B cell (primary cell): Measurements from ENCODE around the gene FBN1. TPM values are rescaled to one million over a fixed set of nuclear protein-coding genes. Genes with fewer than 3 reads are reported as not detected.

Experiments
- ATAC-seq: fragments of 200-7000 bp; cut with Tn5 transposase; one replicate; pipeline ENCODE4 v1.10.0; 2021; ENCODE audit warnings: low read depth, mild to moderate bottlenecking, moderate number of reproducible peaks, moderate library complexity
- CTCF ChIA-PET: fragments of 350-600 bp; sonication (Branson Sonifier 250); formaldehyde crosslinking; loops from one replicate; lab custom pipeline; 2021; ENCODE audit warnings: antibody characterized with exemption, inconsistent platforms; lab: Charles Lee
- POLR2A ChIA-PET: fragments of 350-600 bp; sonication (Branson Sonifier 250); formaldehyde crosslinking; loops from one replicate; lab custom pipeline; 2021; ENCODE audit warnings: antibody characterized with exemption; lab: Charles Lee
- DNase-seq: peaks from one replicate; pipeline ENCODE4 v3.0.0; 2013
- H2AFZ ChIP-seq: 2 replicates; pipeline ENCODE4 v1.6.1; 2012; ENCODE audit warnings: mild to moderate bottlenecking, low read depth, low read length; ENCODE audit not compliant: insufficient read depth, poor library complexity, severe bottlenecking
- H3K27ac ChIP-seq, 2 donors: 1 replicate in 1 of 2; 2 replicates in 1 of 2; pipeline ENCODE4 v1.5.1; 2012 to 2013; ENCODE audit warnings: low read length in 2 of 2, mild to moderate bottlenecking in 2 of 2, moderate library complexity in 1 of 2
- H3K27me3 ChIP-seq, 4 experiments: fragments of 200-600 bp in 1 of 4; sonication (generic) in 1 of 4; replicated peaks in 1 of 4; 1 replicate in 2 of 4; 2 replicates in 2 of 4; pipeline versions ENCODE4 v1.6.1 to v1.7.0; 2013 to 2016; ENCODE audit warnings: low read length in 3 of 4, mild to moderate bottlenecking in 2 of 4, mixed read lengths in 1 of 4, moderate library complexity in 1 of 4; ENCODE audit not compliant: insufficient read depth in 4 of 4, control insufficient read depth in 3 of 4; ENCODE audit errors: control extremely low read depth in 1 of 4
- H3K36me3 ChIP-seq, 2 experiments: replicated peaks in 1 of 2; 1 replicate in 1 of 2; 2 replicates in 1 of 2; pipeline versions ENCODE4 v1.6.1 to v1.7.1; 2013; ENCODE audit warnings: low read length in 1 of 2; ENCODE audit not compliant: insufficient read depth in 2 of 2, control insufficient read depth in 1 of 2; ENCODE audit errors: control extremely low read depth in 1 of 2, extremely low read depth in 1 of 2
- H3K4me1 ChIP-seq, 2 donors: fragments of 200-600 bp in 1 of 2; sonication (generic) in 1 of 2; 1 replicate in 1 of 2; 2 replicates in 1 of 2; pipeline versions ENCODE4 v1.5.1 to v1.6.1; 2013 to 2017; ENCODE audit warnings: low read length in 2 of 2; ENCODE audit not compliant: control insufficient read depth in 2 of 2, insufficient read depth in 2 of 2
- H3K4me2 ChIP-seq: replicated peaks from 2 replicates; pipeline ENCODE3; 2012; ENCODE audit warnings: mild to moderate bottlenecking, low read depth, low read length; ENCODE audit not compliant: poor library complexity, severe bottlenecking
- H3K4me3 ChIP-seq, 5 experiments: fragments of 200-600 bp in 1 of 5; sonication (generic) in 1 of 5; 1 replicate in 3 of 5; 2 replicates in 2 of 5; pipeline versions ENCODE4 v1.5.1 to v1.7.0; 2011 to 2016; ENCODE audit warnings: low read length in 4 of 5, mild to moderate bottlenecking in 4 of 5, low read depth in 2 of 5, control low read depth in 1 of 5, moderate library complexity in 1 of 5; ENCODE audit not compliant: insufficient read depth in 1 of 5; ENCODE audit errors: control extremely low read depth in 1 of 5, extremely low read depth in 1 of 5
- H3K79me2 ChIP-seq: fragments of 200-600 bp; sonication (generic); one replicate; pipeline ENCODE4 v1.6.0; 2016; ENCODE audit warnings: low read length; ENCODE audit not compliant: control insufficient read depth, insufficient read depth
- H3K9ac ChIP-seq: fragments of 200-600 bp; sonication (generic); 2 replicates; pipeline ENCODE4 v1.6.1; 2017; ENCODE audit warnings: mild to moderate bottlenecking, low read length, moderate library complexity
- H3K9me3 ChIP-seq, 3 donors: one replicate each; pipeline versions ENCODE4 v1.6.1 to v1.7.1; 2013; ENCODE audit warnings: low read length in 2 of 3; ENCODE audit not compliant: control insufficient read depth in 2 of 3, insufficient read depth in 1 of 3; ENCODE audit errors: control extremely low read depth in 1 of 3
- H4K20me1 ChIP-seq: 2 replicates; pipeline ENCODE4 v1.6.0; 2012; ENCODE audit warnings: mild to moderate bottlenecking, low read length; ENCODE audit not compliant: insufficient read depth, control insufficient read depth, poor library complexity, severe bottlenecking
- H3K27ac Mint-ChIP-seq: one replicate; pipeline ENCODE4 v1.8.0; 2021; ENCODE audit warnings: mixed read lengths
- H3K27me3 Mint-ChIP-seq: one replicate; pipeline ENCODE4 v1.8.0; 2021; ENCODE audit warnings: mixed read lengths
- H3K4me1 Mint-ChIP-seq: one replicate; pipeline ENCODE4 v1.8.0; 2021; ENCODE audit warnings: mixed read lengths
- H3K4me3 Mint-ChIP-seq: one replicate; pipeline ENCODE4 v1.8.0; 2021; ENCODE audit warnings: mixed read lengths
- H3K9me3 Mint-ChIP-seq: one replicate; pipeline ENCODE4 v1.8.0; 2022; ENCODE audit warnings: mixed read lengths; ENCODE audit not compliant: insufficient read depth
- CTCF ChIP-seq: fragments of 200-600 bp; IDR thresholded peaks from one replicate; pipeline ENCODE4 v1.8.0; 2022; ENCODE audit warnings: antibody characterized with exemption, mild to moderate bottlenecking
- EZH2 ChIP-seq: IDR thresholded peaks from 2 replicates; pipeline ENCODE4 v1.6.1; 2012; ENCODE audit warnings: borderline replicate concordance, low read depth, mild to moderate bottlenecking, moderate library complexity, low read length; ENCODE audit not compliant: insufficient read depth, poor library complexity, severe bottlenecking
- WGBS: methylation state at CpG from one replicate; pipeline ENCODE4 v1.1.5; 2013; ENCODE audit warnings: missing lambda C conversion rate; ENCODE audit not compliant: insufficient coverage; 5-methylcytosine and 5-hydroxymethylcytosine counted together
- intact Hi-C: fragments of 100-400 bp; cut with micrococcal nuclease; formaldehyde crosslinking; loops from one replicate; pipeline ENCODE4 v1.10.0; 2022
- polyA plus RNA-seq: library from polyadenylated mRNA; depleted of rRNA; stranded (reverse); fragments of >200 nt; gene quantifications from 2 replicates; pipeline ENCODE4 v1.2.3, GENCODE V29; 2012
- total RNA-seq, 2 donors: library from RNA; stranded (reverse); fragments of 120-200 nt in 1 of 2; gene quantifications; 1 replicate in 1 of 2; 2 replicates in 1 of 2; pipeline versions ENCODE4 v1.2.3 to v1.2.4, GENCODE V29; 2013 to 2022

The FBN1 gene
- total and polyA plus RNA-seq, 2 donors (not counting 1 experiment from before 2014, with no cell fraction given): 0.15 to 0.25 TPM

- intact Hi-C loops: no loop called here
- TF ChIP-seq EZH2 (no peak), CTCF (no peak)
- H3K4me1 ChIP-seq: no peaks in the 10 kb centered on the region
- H3K9me3 Mint-ChIP-seq: no peaks in the 10 kb centered on the region
- no peak overlapping the region for H3K9ac ChIP-seq
- H3K36me3 ChIP-seq: no peaks in the 10 kb centered on the region
- 100% methylated on average over 1 of the region's 2 CpGs for WGBS
- no peaks in the 10 kb centered on the region for H3K4me1 Mint-ChIP-seq
- H3K4me2 ChIP-seq: no peak overlapping the region
- ChIA-PET POLR2A (no interaction called here), CTCF (no interaction called here)
- no peak overlapping the region for H3K4me3 Mint-ChIP-seq
- DNase-seq (no peak), ATAC-seq (no peak)
- H3K27me3 ChIP-seq: no peaks in the 10 kb centered on the region
- no peaks in the 10 kb centered on the region for H4K20me1 ChIP-seq
- no peak overlapping the region for H3K4me3 ChIP-seq
- no peak overlapping the region for H2AFZ ChIP-seq
- H3K79me2 ChIP-seq: no peaks in the 10 kb centered on the region
- H3K9me3 ChIP-seq: no peaks in the 10 kb centered on the region
- no peak overlapping the region for H3K27ac ChIP-seq
- no peaks in the 10 kb centered on the region for H3K27me3 Mint-ChIP-seq
- no peak overlapping the region for H3K27ac Mint-ChIP-seq
Measured at GRCh38 chr15:48419896-48420295, 225.6 kb downstream of the FBN1 start.

- DNase-seq: no peak
- TF ChIP-seq CTCF: no peak
- no peak for TF ChIP-seq EZH2
- no peaks in the 10 kb centered on the region for H3K9me3 Mint-ChIP-seq
- Histone ChIP-seq H3K27me3 (no peaks in the 10 kb centered on the region), H3K79me2 (no peaks in the 10 kb centered on the region), H3K4me3 (no peak overlapping the region), H2AFZ (no peak overlapping the region), H3K4me1 (no peaks in the 10 kb centered on the region), H3K36me3 (no peaks in the 10 kb centered on the region), H4K20me1 (no peaks in the 10 kb centered on the region), H3K27ac (no peak overlapping the region), H3K9ac (no peak overlapping the region), H3K9me3 (no peaks in the 10 kb centered on the region), H3K4me2 (no peak overlapping the region)
- H3K4me3 Mint-ChIP-seq: no peak overlapping the region
- H3K4me1 Mint-ChIP-seq: no peaks in the 10 kb centered on the region
- ChIA-PET POLR2A (no interaction called here), CTCF (no interaction called here)
- no peak overlapping the region for H3K27ac Mint-ChIP-seq
- ATAC-seq: no peak
- no CpG with 5 or more reads among the region's 3 CpGs for WGBS
- intact Hi-C loops: no loop called here
- no peaks in the 10 kb centered on the region for H3K27me3 Mint-ChIP-seq
Measured at GRCh38 chr15:48418343-48418742, 227.2 kb downstream of the FBN1 start.
